ENCODE measurements around the gene ZPBP2. TPM values are rescaled to one million over a fixed set of nuclear protein-coding genes. Genes with fewer than 3 reads are reported as not detected.

The ZPBP2 gene
- total RNA-seq, 6 experiments from 2014 or later, result not detected

- Histone ChIP-seq H3K27me3 (no peaks in the 10 kb centered on the region), H3K4me1 (no peaks in the 10 kb centered on the region), H3K9me3 (no peaks in the 10 kb centered on the region), H3K4me3 (no peak overlapping the region), H3K36me3 (no peaks in the 10 kb centered on the region), H3K27ac (no peak overlapping the region)
- intact Hi-C loops (cut with DNase I), result no loop called here
- WGBS (ENCODE audit: insufficient coverage, low coverage, low lambda C conversion rate, missing lambda C conversion rate), result 87% methylated on average over 10 of the region's 21 CpGs
- DNase-seq (no peak), ATAC-seq (no peak)
- TF ChIP-seq CTCF (IDR thresholded peaks at IDR 0.05), result no peak
- no peak for TF ChIP-seq POLR2A (IDR thresholded peaks at IDR 0.05)
Observed at GRCh38 chr17:39867084-39867879, 720 bp upstream of the ZPBP2 start.

- no peak for DNase-seq
- no peak for ATAC-seq
- H3K9me3 ChIP-seq, result no peaks in the 10 kb centered on the region
- no peaks in the 10 kb centered on the region for H3K27me3 ChIP-seq
- H3K4me3 ChIP-seq, result no peak overlapping the region
- H3K4me1 ChIP-seq, result no peaks in the 10 kb centered on the region
- no peaks in the 10 kb centered on the region for H3K36me3 ChIP-seq
- 77% methylated on average over 11 of the region's 17 CpGs for WGBS (ENCODE audit: insufficient coverage, low coverage, low lambda C conversion rate, missing lambda C conversion rate)
- intact Hi-C loops (cut with DNase I), result no loop called here
- H3K27ac ChIP-seq, result no peak overlapping the region
- TF ChIP-seq CTCF (IDR thresholded peaks at IDR 0.05) (no peak), POLR2A (IDR thresholded peaks at IDR 0.05) (no peak)
Observed at GRCh38 chr17:39868554-39868942, 546 bp downstream of the ZPBP2 start.

DNA sequence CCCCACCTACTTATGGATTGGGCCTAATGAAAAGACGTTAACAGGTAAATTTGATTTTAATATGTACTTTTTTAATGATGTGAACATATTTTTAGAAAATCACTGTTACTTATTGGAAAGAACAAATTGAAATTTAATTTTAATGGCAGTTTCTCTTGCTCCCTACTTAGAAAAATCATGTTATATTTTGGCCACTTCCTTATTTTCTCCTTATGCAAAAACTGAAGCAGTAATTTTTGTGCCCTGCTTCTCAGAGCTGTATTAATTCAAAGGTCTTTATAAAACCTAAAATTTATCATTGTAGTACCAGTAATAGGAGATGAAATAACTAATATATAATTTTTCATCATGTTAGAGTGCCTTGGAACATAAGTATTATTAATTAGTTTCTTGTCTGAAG, 2.8 kb downstream of the ZPBP2 start:
- WGBS (ENCODE audit: insufficient coverage, low coverage, low lambda C conversion rate, missing lambda C conversion rate), result 73% methylated on average over 1 of the region's 1 CpG
- intact Hi-C loops (cut with DNase I), result loop anchor here in 1 of 2 donors (10.0 kb wide), 1 partner anchor 94 kb away; the partner anchor contains the start of gene GSDMA
- no peaks in the 10 kb centered on the region for H3K4me1 ChIP-seq
- H3K9me3 ChIP-seq, result no peaks in the 10 kb centered on the region
- no peak for TF ChIP-seq CTCF (IDR thresholded peaks at IDR 0.05)
- H3K4me3 ChIP-seq, result no peak overlapping the region
- H3K27ac ChIP-seq, result no peak overlapping the region
- no peak for ATAC-seq
- no peak for DNase-seq
- no peaks in the 10 kb centered on the region for H3K36me3 ChIP-seq
- no peaks in the 10 kb centered on the region for H3K27me3 ChIP-seq

DNA sequence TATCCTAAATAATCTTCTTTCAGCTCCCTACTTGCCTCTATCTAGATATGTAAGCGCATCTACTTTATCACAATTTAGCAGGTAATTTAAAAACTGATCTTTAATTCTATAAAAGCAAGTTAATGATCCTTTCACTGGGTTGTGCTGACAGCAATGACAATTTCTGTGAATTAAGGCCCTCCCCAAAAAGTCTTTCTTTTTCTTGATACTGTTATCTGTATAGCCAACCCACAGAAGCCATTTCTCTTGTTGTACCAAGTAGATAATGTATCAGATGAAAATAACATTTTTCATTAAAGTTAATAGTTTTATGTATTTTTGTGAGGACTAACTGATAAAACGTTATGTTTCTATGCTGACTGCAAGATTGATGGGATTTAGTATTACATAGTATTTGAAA, 3.8 kb downstream of the ZPBP2 start:
- no peaks in the 10 kb centered on the region for H3K27me3 ChIP-seq
- H3K36me3 ChIP-seq, result no peaks in the 10 kb centered on the region
- ATAC-seq, result no peak
- intact Hi-C loops (cut with DNase I), result loop anchor here in 1 of 2 donors (10.0 kb wide), 1 partner anchor 93 kb away; the partner anchor contains the start of gene GSDMA
- no peaks in the 10 kb centered on the region for H3K4me1 ChIP-seq
- 79% methylated on average over 2 of the region's 2 CpGs for whole genome bisulfite sequencing (ENCODE audit: insufficient coverage, low coverage, low lambda C conversion rate, missing lambda C conversion rate)
- H3K4me3 ChIP-seq, result no peak overlapping the region
- no peak overlapping the region for H3K27ac ChIP-seq
- TF ChIP-seq CTCF (IDR thresholded peaks at IDR 0.05), result no peak
- TF ChIP-seq POLR2A (IDR thresholded peaks at IDR 0.05), result no peak
- no peaks in the 10 kb centered on the region for H3K9me3 ChIP-seq
- DNase-seq, result no peak

All from right lobe of liver (tissue), 6 donors.